H1 (cell line): ENCODE measurements around the gene USP12. TPM values are rescaled to one million over a fixed set of nuclear protein-coding genes. Genes with fewer than 3 reads are reported as not detected.

ENCODE experiments used
- CTCF ChIA-PET: fragments of 300-600 bp; sonication (Branson Sonifier 250); formaldehyde crosslinking; loops from one replicate; lab custom pipeline; 2021; ENCODE audit not compliant: partially characterized antibody; lab: Charles Lee
- POLR2A ChIA-PET: fragments of 300-600 bp; sonication (Branson Sonifier 250); formaldehyde crosslinking; loops from one replicate; lab custom pipeline; 2021; ENCODE audit warnings: inconsistent platforms; ENCODE audit not compliant: partially characterized antibody; lab: Charles Lee
- DNase-seq, 2 experiments: peaks; one replicate each; pipeline versions ENCODE4 v3.0.0 to v3.0.0-alpha.2; 2010 to 2022; ENCODE audit warnings: low spot score in 2 of 2, low read depth in 1 of 2, mixed read lengths in 1 of 2
- FAIRE-seq: peaks from 2 replicates; lab custom pipeline; 2011; peaks lifted over from hg19 to GRCh38; lab: Jason Lieb, UNC
- H2AFZ ChIP-seq: 2 replicates; pipeline ENCODE4 v1.8.1; 2012; ENCODE audit warnings: low read length, inconsistent platforms
- H2AK5ac ChIP-seq: 2 replicates; pipeline ENCODE4 v1.6.1; 2013; ENCODE audit warnings: low read depth, low read length
- H2BK120ac ChIP-seq: replicated peaks from 2 replicates; pipeline ENCODE3; 2013; ENCODE audit warnings: low read depth, low read length, inconsistent platforms
- H2BK12ac ChIP-seq: 2 replicates; pipeline ENCODE4 v1.6.1; 2013; ENCODE audit warnings: low read depth, low read length
- H2BK15ac ChIP-seq: 2 replicates; pipeline ENCODE4 v1.6.1; 2013; ENCODE audit warnings: low read length
- H2BK20ac ChIP-seq: 2 replicates; pipeline ENCODE4 v1.6.1; 2013; ENCODE audit warnings: low read length
- H2BK5ac ChIP-seq: 2 replicates; pipeline ENCODE4 v1.6.1; 2013; ENCODE audit warnings: low read depth, low read length
- H3K14ac ChIP-seq: 2 replicates; pipeline ENCODE4 v1.6.1; 2013; ENCODE audit warnings: inconsistent platforms; ENCODE audit not compliant: insufficient read length
- H3K18ac ChIP-seq: 2 replicates; pipeline ENCODE4 v1.6.1; 2013; ENCODE audit warnings: low read length; ENCODE audit errors: extremely low read depth
- H3K23ac ChIP-seq: 2 replicates; pipeline ENCODE4 v1.6.1; 2013; ENCODE audit warnings: inconsistent platforms; ENCODE audit not compliant: insufficient read length
- H3K23me2 ChIP-seq: 2 replicates; pipeline ENCODE4 v1.6.1; 2013; ENCODE audit warnings: low read depth, low read length
- H3K27ac ChIP-seq: 2 replicates; pipeline ENCODE4 v1.6.1; 2011; ENCODE audit warnings: low read depth, low read length, inconsistent platforms
- H3K27me3 ChIP-seq, 4 experiments: replicated peaks in 1 of 4; 1 replicate in 1 of 4; 2 replicates in 3 of 4; pipeline versions ENCODE4 v1.6.1 to v1.8.1; 2011 to 2013; ENCODE audit warnings: low read length in 3 of 4, mild to moderate bottlenecking in 3 of 4, inconsistent platforms in 2 of 4, mixed read lengths in 2 of 4, moderate library complexity in 1 of 4; ENCODE audit not compliant: control insufficient read depth in 3 of 4, insufficient read depth in 3 of 4; ENCODE audit errors: extremely low read depth in 1 of 4
- H3K36me3 ChIP-seq, 4 experiments: 2 replicates each; pipeline versions ENCODE4 v1.6.1 to v1.8.1; 2011 to 2013; ENCODE audit warnings: mild to moderate bottlenecking in 4 of 4, low read length in 3 of 4, moderate library complexity in 2 of 4, control low read depth in 1 of 4, inconsistent platforms in 1 of 4; ENCODE audit not compliant: insufficient read depth in 4 of 4, control insufficient read depth in 2 of 4
- H3K4ac ChIP-seq: replicated peaks from 2 replicates; pipeline ENCODE3; 2013; ENCODE audit warnings: low read length, low read depth, mixed read lengths, inconsistent platforms; ENCODE audit not compliant: insufficient read length
- H3K4me1 ChIP-seq, 4 experiments: replicated peaks in 1 of 4; 1 replicate in 1 of 4; 2 replicates in 3 of 4; pipeline versions ENCODE4 v1.6.1 to v1.8.1; 2011 to 2013; ENCODE audit warnings: low read length in 3 of 4, inconsistent platforms in 2 of 4, mixed read lengths in 1 of 4; ENCODE audit not compliant: insufficient read depth in 4 of 4, control insufficient read depth in 3 of 4
- H3K4me2 ChIP-seq, 2 experiments: 2 replicates each; pipeline versions ENCODE4 v1.6.1 to v1.8.1; 2011 to 2013; ENCODE audit warnings: low read depth in 2 of 2, low read length in 2 of 2, control low read depth in 1 of 2, inconsistent platforms in 1 of 2, mild to moderate bottlenecking in 1 of 2; ENCODE audit not compliant: insufficient read depth in 1 of 2
- H3K4me3 ChIP-seq, 4 experiments: fragments of 200-600, 300-600 bp in 1 of 4; sonication (generic), shearing (Covaris generic), sonication (Bioruptor Twin) in 1 of 4; 2 replicates each; pipeline versions ENCODE4 v1.5.1 to v1.8.1; 2011 to 2016; ENCODE audit warnings: low read length in 4 of 4, low read depth in 3 of 4, control low read depth in 2 of 4, inconsistent platforms in 2 of 4, mild to moderate bottlenecking in 2 of 4, mixed read lengths in 1 of 4, moderate library complexity in 1 of 4; ENCODE audit not compliant: insufficient read depth in 2 of 4; ENCODE audit errors: extremely low read depth in 1 of 4
- H3K56ac ChIP-seq: replicated peaks from 2 replicates; pipeline ENCODE3; 2013; ENCODE audit warnings: low read depth, mild to moderate bottlenecking, mixed read lengths, low read length, inconsistent platforms; ENCODE audit not compliant: insufficient read length
- H3K79me1 ChIP-seq: 2 replicates; pipeline ENCODE4 v1.6.1; 2013; ENCODE audit warnings: low read depth, low read length, control low read depth
- H3K79me2 ChIP-seq, 2 experiments: 2 replicates each; pipeline versions ENCODE4 v1.6.1 to v1.8.1; 2012 to 2013; ENCODE audit warnings: low read length in 2 of 2, mild to moderate bottlenecking in 2 of 2, inconsistent platforms in 1 of 2; ENCODE audit not compliant: insufficient read depth in 2 of 2, control insufficient read depth in 1 of 2
- H3K9ac ChIP-seq, 4 experiments: replicated peaks in 1 of 4; 1 replicate in 1 of 4; 2 replicates in 3 of 4; pipeline versions ENCODE4 v1.6.1 to v1.8.1; 2011 to 2013; ENCODE audit warnings: low read depth in 3 of 4, low read length in 3 of 4, control low read depth in 2 of 4, mild to moderate bottlenecking in 2 of 4, moderate library complexity in 2 of 4, inconsistent platforms in 1 of 4; ENCODE audit errors: extremely low read depth in 1 of 4
- H3K9me3 ChIP-seq, 2 experiments: 2 replicates each; pipeline versions ENCODE4 v1.6.1 to v1.8.1; 2012 to 2013; ENCODE audit warnings: mild to moderate bottlenecking in 2 of 2, moderate library complexity in 2 of 2, control low read depth in 1 of 2, inconsistent platforms in 1 of 2, low read depth in 1 of 2, low read length in 1 of 2, mixed read lengths in 1 of 2; ENCODE audit not compliant: insufficient read depth in 2 of 2
- H4K20me1 ChIP-seq, 2 experiments: replicated peaks in 1 of 2; 2 replicates each; pipeline versions ENCODE3 to v1.8.1; 2011 to 2013; ENCODE audit warnings: inconsistent platforms in 2 of 2, low read length in 2 of 2, mild to moderate bottlenecking in 1 of 2; ENCODE audit not compliant: insufficient read depth in 2 of 2, control insufficient read depth in 1 of 2
- H4K5ac ChIP-seq: 2 replicates; pipeline ENCODE4 v1.6.1; 2013; ENCODE audit warnings: low read length, low read depth, mixed read lengths, inconsistent platforms; ENCODE audit not compliant: insufficient read length
- H4K8ac ChIP-seq: 2 replicates; pipeline ENCODE4 v1.8.0; 2013; ENCODE audit warnings: mild to moderate bottlenecking, moderate library complexity, low read length, inconsistent platforms; ENCODE audit not compliant: insufficient read depth; ENCODE audit errors: extremely low read depth
- H4K91ac ChIP-seq: replicated peaks from 2 replicates; pipeline ENCODE3; 2013; ENCODE audit warnings: low read length, mixed read lengths, inconsistent platforms; ENCODE audit not compliant: insufficient read length
- BRCA1 ChIP-seq: IDR thresholded peaks from 2 replicates; pipeline ENCODE4 v1.6.1; 2012; ENCODE audit warnings: low read depth, low read length, improper control_type of control experiment
- CREB1 ChIP-seq: IDR thresholded peaks from 2 replicates; pipeline ENCODE4 v1.6.1; 2012; ENCODE audit warnings: inconsistent platforms
- GTF2F1 ChIP-seq: IDR thresholded peaks from 2 replicates; pipeline ENCODE4 v1.6.1; 2012; ENCODE audit warnings: low read depth, low read length, improper control_type of control experiment, borderline replicate concordance
- HDAC2 ChIP-seq, 2 experiments: fragments of 300-600 bp in 1 of 2; sonication (generic) in 1 of 2; IDR thresholded peaks; 2 replicates each; pipeline ENCODE4 v1.6.1; 2011 to 2012; ENCODE audit warnings: low read depth in 2 of 2, low read length in 2 of 2, mild to moderate bottlenecking in 2 of 2, moderate library complexity in 2 of 2, borderline replicate concordance in 1 of 2, inconsistent platforms in 1 of 2
- JUN ChIP-seq: IDR thresholded peaks from 2 replicates; pipeline ENCODE4 v1.6.1; 2011; ENCODE audit warnings: low read depth, mild to moderate bottlenecking, improper control_type of control experiment, low read length
- NANOG ChIP-seq: IDR thresholded peaks from 2 replicates; pipeline ENCODE4 v1.6.1; 2011; ENCODE audit warnings: low read length, low read depth, mild to moderate bottlenecking, inconsistent platforms; ENCODE audit not compliant: insufficient read depth, poor library complexity, severe bottlenecking
- WGBS, 2 experiments: shearing (Covaris generic) in 1 of 2; methylation state at CpG; one replicate each; pipeline versions ENCODE4 v1.1.6 to v1.1.7; 2013 to 2015; ENCODE audit warnings: low lambda C conversion rate in 2 of 2, mixed read lengths in 2 of 2, inconsistent platforms in 1 of 2, low coverage in 1 of 2, missing lambda C conversion rate in 1 of 2; ENCODE audit not compliant: insufficient replicate concordance in 2 of 2, insufficient coverage in 1 of 2, insufficient read length in 1 of 2; ENCODE audit errors: extremely low coverage in 1 of 2, missing lambda C conversion rate in 1 of 2; 5-methylcytosine and 5-hydroxymethylcytosine counted together
- polyA plus RNA-seq, 7 experiments: library from polyadenylated mRNA; depleted of rRNA in 3 of 7; stranded (reverse) in 5 of 7; unstranded in 2 of 7; fragments of >200 nt in 5 of 7; fragments of 200-250 nt in 2 of 7; gene quantifications; 1 replicate in 5 of 7; 2 replicates in 1 of 7; 4 replicates in 1 of 7; pipeline versions ENCODE4 v1.2.1 to v1.2.3, GENCODE V29; 2011 to 2013; ENCODE audit warnings: missing spikeins in 2 of 7, mixed read lengths in 2 of 7
- total RNA-seq: library from RNA; stranded (reverse); fragmentation: NEBNext Ultra II Directional; extraction: Animal tissue kit (Norgen Biotek cat#: 25700); gene quantifications from 2 replicates; pipeline ENCODE4 v1.2.1, GENCODE V29; 2021

USP12 gene
- total and polyA plus RNA-seq, 2 of the 8 experiments (the other 6 are each of a cell fraction or from before 2014, with no cell fraction given) = 4.0 to 30.0 TPM

DNA sequence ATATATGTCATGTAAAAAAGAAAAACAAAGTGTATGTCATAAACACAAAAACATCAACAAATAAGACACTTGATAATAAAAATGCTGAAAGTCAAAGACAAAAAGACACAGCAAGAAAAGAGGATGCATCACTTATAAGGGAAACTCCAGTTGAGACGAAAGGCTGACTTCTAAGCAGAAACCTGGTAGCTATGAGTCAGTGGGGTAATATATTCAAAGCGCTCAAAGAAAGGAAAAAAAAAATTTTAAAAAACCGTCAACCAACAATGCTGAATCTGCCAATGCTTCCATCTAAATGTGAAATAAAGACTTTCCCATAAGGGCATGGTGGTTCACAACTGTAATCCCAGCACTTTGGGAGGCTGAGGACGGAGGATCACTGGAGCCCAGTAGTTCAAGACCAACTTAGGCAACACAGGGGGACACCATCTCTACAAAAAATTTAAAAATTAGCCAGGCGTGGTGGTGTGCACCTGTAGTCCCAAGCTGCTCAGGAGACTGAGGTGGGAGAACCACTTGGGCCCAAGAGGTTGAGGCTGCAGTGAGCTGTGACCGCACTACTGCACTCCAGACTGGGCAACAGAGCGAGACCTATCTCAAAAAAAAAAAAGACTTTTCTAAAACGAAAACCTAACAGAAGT is 24.0 kb downstream of the USP12 start:
- Histone ChIP-seq H3K4me2 (no peak overlapping the region), H3K4me3 (no peak overlapping the region), H3K14ac (no peak overlapping the region), H3K36me3 (no peaks in the 10 kb centered on the region), H4K91ac (no peak overlapping the region), H3K4ac (no peak overlapping the region), H3K23me2 (no peaks in the 10 kb centered on the region; the same call in 1 of the 2 replicates), H3K18ac (no peak overlapping the region), H2BK5ac (no peak overlapping the region), H3K27me3 (no peaks in the 10 kb centered on the region), H4K8ac (no peak overlapping the region), H2BK120ac (no peak overlapping the region), H2BK20ac (no peak overlapping the region), H3K79me1 (no peaks in the 10 kb centered on the region; the same call in 1 of the 2 replicates), H3K23ac (no peak overlapping the region), H2AFZ (no peak overlapping the region), H3K56ac (no peak overlapping the region), H3K27ac (no peak overlapping the region), H3K79me2 (peaks cover 20 to 93% of the 10 kb centered on the region in 2 experiments), H3K9ac (no peak overlapping the region), H4K5ac (no peak overlapping the region), H2BK12ac (no peak overlapping the region), H2AK5ac (no peak overlapping the region), H3K4me1 (no peaks in the 10 kb centered on the region), H3K9me3 (no peaks in the 10 kb centered on the region; a peak in 1 of 4 replicates), H4K20me1 (peaks cover 0 to 13% of the 10 kb centered on the region in 2 experiments), H2BK15ac (no peak overlapping the region)
- DNase-seq = no peak
- 90% methylated on average over 8 of the region's 8 CpGs; no CpG with 5 or more reads in 1 of the 2 experiments for WGBS, 2 experiments
- no peak for FAIRE-seq
- ChIA-PET POLR2A (interaction anchor here (0.7 to 1.5 kb wide), 2 partner anchors 9 to 141 kb away, joined by 3 to 4 read pairs; no protein-coding TSS in a partner anchor), CTCF (interaction anchor here (0.7 kb wide), 1 partner anchor 402 kb away, joined by 3 read pairs; no protein-coding TSS in a partner anchor)
- TF ChIP-seq NANOG (no peak), GTF2F1 (no peak), BRCA1 (no peak), HDAC2 (IDR thresholded peaks at IDR 0.05; ENCODE audit: borderline replicate concordance in 1 of 2, low read depth in 2 of 2, low read length in 2 of 2) (no peak), CREB1 (no peak), JUN (no peak)
